Femur (tissue), 1 donor: ENCODE results near the gene TAOK1.
"Not testable (repeated sequence)": the region's sequence is repeated elsewhere in the genome, so short reads cannot be mapped to it uniquely, and the experiment has no call there.

Source experiments
- DNase-seq: peaks from one replicate; pipeline ENCODE4 v3.0.0-alpha.2; 2017

The TAOK1 gene

GRCh38 chr17:29449865-29450671 lies 59.9 kb downstream of the TAOK1 start:
- no peak for DNase-seq

GRCh38 chr17:29451121-29451742 lies 61.1 kb downstream of the TAOK1 start:
- DNase-seq: no peak

- no peak for DNase-seq
Observed at GRCh38 chr17:29458066-29458465, 67.9 kb downstream of the TAOK1 start.

GRCh38 chr17:29461483-29462206 lies 71.5 kb downstream of the TAOK1 start:
- DNase-seq: no peak

GRCh38 chr17:29469276-29469675 lies 79.1 kb downstream of the TAOK1 start:
- DNase-seq: no peak

GRCh38 chr17:29473437-29473836 lies 83.3 kb downstream of the TAOK1 start:
- DNase-seq: not testable (repeated sequence)

GRCh38 chr17:29474297-29474696 lies 84.1 kb downstream of the TAOK1 start:
- no peak for DNase-seq

GRCh38 chr17:29475891-29476290 lies 85.7 kb downstream of the TAOK1 start:
- DNase-seq: no peak

- DNase-seq: not testable (repeated sequence)
Observed at GRCh38 chr17:29480249-29480928, 90.2 kb downstream of the TAOK1 start.

GRCh38 chr17:29483503-29483902 lies 93.3 kb downstream of the TAOK1 start:
- DNase-seq: no peak

- DNase-seq: no peak
Observed at GRCh38 chr17:29495011-29495410, 104.8 kb downstream of the TAOK1 start.

GRCh38 chr17:29504711-29505110 lies 114.5 kb downstream of the TAOK1 start:
- DNase-seq: no peak

GRCh38 chr17:29505836-29506235 lies 115.7 kb downstream of the TAOK1 start:
- no peak for DNase-seq

- DNase-seq: no peak
Observed at GRCh38 chr17:29510953-29511352, 120.8 kb downstream of the TAOK1 start.

- no peak for DNase-seq
Observed at GRCh38 chr17:29514792-29515191, 124.6 kb downstream of the TAOK1 start.

- DNase-seq: no peak
Observed at GRCh38 chr17:29518359-29518758, 128.2 kb downstream of the TAOK1 start.

GRCh38 chr17:29524692-29525091 lies 134.5 kb downstream of the TAOK1 start:
- DNase-seq: no peak

GRCh38 chr17:29526322-29526721 lies 136.2 kb downstream of the TAOK1 start:
- DNase-seq: no peak

GRCh38 chr17:29533976-29534375 lies 143.8 kb downstream of the TAOK1 start:
- no peak for DNase-seq

- no peak for DNase-seq
Observed at GRCh38 chr17:29544066-29544465, 153.9 kb downstream of the TAOK1 start.

- no peak for DNase-seq
Observed at GRCh38 chr17:29546085-29546484, 155.9 kb downstream of the TAOK1 start.

- no peak for DNase-seq
Observed at GRCh38 chr17:29546830-29547229, 156.7 kb downstream of the TAOK1 start.
